Activated effector memory CD4-positive, alpha-beta T cell treated with Interleukin-2 at 50 U/mL for 16 hours (primary cell): ENCODE data around the gene SYTL2.
"Not testable (repeated sequence)": the region's sequence is repeated elsewhere in the genome, so short reads cannot be mapped to it uniquely, and the experiment has no call there.

Source experiments
- DNase-seq: peaks from one replicate; pipeline ENCODE4 v3.0.0-alpha.2; 2020

Gene SYTL2

GRCh38 chr11:85682330-85683305 lies 128.3 kb downstream of the SYTL2 start:
- DNase-seq, result peak; percentile 19

GRCh38 chr11:85680897-85681296 lies 130.0 kb downstream of the SYTL2 start:
- DNase-seq, result no peak

GRCh38 chr11:85679576-85679975 lies 131.4 kb downstream of the SYTL2 start:
- no peak for DNase-seq

- no peak for DNase-seq
Observed at GRCh38 chr11:85673393-85673792, 137.5 kb downstream of the SYTL2 start.

GRCh38 chr11:85672105-85672902 lies 138.6 kb downstream of the SYTL2 start:
- DNase-seq, result no peak

- not testable (repeated sequence) for DNase-seq
Observed at GRCh38 chr11:85670949-85671663, 139.8 kb downstream of the SYTL2 start.

GRCh38 chr11:85668157-85668556 lies 142.8 kb downstream of the SYTL2 start:
- no peak for DNase-seq

GRCh38 chr11:85666687-85667086 lies 144.3 kb downstream of the SYTL2 start:
- no peak for DNase-seq

GRCh38 chr11:85665733-85666132 lies 145.2 kb downstream of the SYTL2 start:
- no peak for DNase-seq

- DNase-seq, result peak; percentile 87
Observed at GRCh38 chr11:85664615-85665481, 146.1 kb downstream of the SYTL2 start, which contains the start of gene CREBZF. CREBZF (minus strand) TSS chr11:85665129; CDS start chr11:85664875, 254 bp downstream.

- peak; percentile 85 for DNase-seq
Observed at GRCh38 chr11:85663753-85664614, 147.0 kb downstream of the SYTL2 start.

- DNase-seq, result no peak
Observed at GRCh38 chr11:85663080-85663752, 147.7 kb downstream of the SYTL2 start.

- DNase-seq, result no peak
Observed at GRCh38 chr11:85661972-85662664, 148.8 kb downstream of the SYTL2 start.

- no peak for DNase-seq
Observed at GRCh38 chr11:85658180-85658579, 152.8 kb downstream of the SYTL2 start.

- no peak for DNase-seq
Observed at GRCh38 chr11:85656777-85657176, 154.2 kb downstream of the SYTL2 start.

- not testable (repeated sequence) for DNase-seq
Observed at GRCh38 chr11:85654343-85654742, 156.6 kb downstream of the SYTL2 start.

GRCh38 chr11:85652786-85653447 lies 158.0 kb downstream of the SYTL2 start:
- no peak for DNase-seq

GRCh38 chr11:85651118-85651517 lies 159.8 kb downstream of the SYTL2 start:
- DNase-seq, result no peak
